ENCODE data around the gene ABCB8. TPM values are rescaled to one million over a fixed set of nuclear protein-coding genes. Genes with fewer than 3 reads are reported as not detected.
"Not testable (repeated sequence)": the region's sequence is repeated elsewhere in the genome, so short reads cannot be mapped to it uniquely, and the experiment has no call there.

The ABCB8 gene
- polyA plus RNA-seq, 1 donor: 28.4 TPM

GRCh38 chr7:151013733-151014497, 14.3 kb upstream of the ABCB8 start:
- peak; percentile 79 for DNase-seq

- no peak for DNase-seq
These were observed 13.3 kb upstream of the ABCB8 start for GRCh38 chr7:151014950-151015349.

- DNase-seq: no peak
These were observed 12.3 kb upstream of the ABCB8 start for GRCh38 chr7:151015967-151016366.

GRCh38 chr7:151016505-151016904, 11.7 kb upstream of the ABCB8 start:
- DNase-seq: no peak

- DNase-seq: no peak
These were observed 11.3 kb upstream of the ABCB8 start for GRCh38 chr7:151016942-151017341.

- DNase-seq: no peak
These were observed 10.8 kb upstream of the ABCB8 start for GRCh38 chr7:151017370-151017952.

GRCh38 chr7:151017953-151018420, 10.3 kb upstream of the ABCB8 start:
- DNase-seq: peak; percentile 73

- DNase-seq: no peak
These were observed 9.7 kb upstream of the ABCB8 start for GRCh38 chr7:151018421-151019129.

- no peak for DNase-seq
These were observed 9.2 kb upstream of the ABCB8 start for GRCh38 chr7:151019130-151019447.

- no peak for DNase-seq
These were observed 8.0 kb upstream of the ABCB8 start for GRCh38 chr7:151020231-151020630.

GRCh38 chr7:151023232-151023631, 5.0 kb upstream of the ABCB8 start:
- DNase-seq: no peak

GRCh38 chr7:151024435-151025056, 3.7 kb upstream of the ABCB8 start, which contains the start of gene ATG9B:
Gene ATG9B, minus strand, starts transcription at chr7:151024494. Its CDS starts 71 bp downstream, at chr7:151024423.
- no peak for DNase-seq

GRCh38 chr7:151025924-151026671, 2.2 kb upstream of the ABCB8 start:
- no peak for DNase-seq

- not testable (repeated sequence) for DNase-seq
These were observed 1.2 kb upstream of the ABCB8 start for GRCh38 chr7:151026771-151027727.

- DNase-seq: not testable (repeated sequence)
These were observed 521 bp upstream of the ABCB8 start for GRCh38 chr7:151027728-151028130.

- no peak for DNase-seq
These were observed 775 bp downstream of the ABCB8 start for GRCh38 chr7:151028948-151029501.

GRCh38 chr7:151031011-151031410, 2.8 kb downstream of the ABCB8 start:
- DNase-seq: no peak

- DNase-seq: no peak
These were observed 5.0 kb downstream of the ABCB8 start for GRCh38 chr7:151032936-151033863.

- DNase-seq: no peak
These were observed 5.6 kb downstream of the ABCB8 start for GRCh38 chr7:151033864-151034249.

All from left kidney (tissue), 2 donors.